CD4-positive, alpha-beta T cell treated with Interleukin-15 for 4 hours (primary cell): Measurements from ENCODE around the gene MCC.
"Not testable (repeated sequence)": the region's sequence is repeated elsewhere in the genome, so short reads cannot be mapped to it uniquely, and the experiment has no call there.

ENCODE experiments used
- DNase-seq: peaks from one replicate; pipeline ENCODE4 v3.0.0-alpha.2; 2020; ENCODE audit warnings: low spot score

Gene MCC

DNA sequence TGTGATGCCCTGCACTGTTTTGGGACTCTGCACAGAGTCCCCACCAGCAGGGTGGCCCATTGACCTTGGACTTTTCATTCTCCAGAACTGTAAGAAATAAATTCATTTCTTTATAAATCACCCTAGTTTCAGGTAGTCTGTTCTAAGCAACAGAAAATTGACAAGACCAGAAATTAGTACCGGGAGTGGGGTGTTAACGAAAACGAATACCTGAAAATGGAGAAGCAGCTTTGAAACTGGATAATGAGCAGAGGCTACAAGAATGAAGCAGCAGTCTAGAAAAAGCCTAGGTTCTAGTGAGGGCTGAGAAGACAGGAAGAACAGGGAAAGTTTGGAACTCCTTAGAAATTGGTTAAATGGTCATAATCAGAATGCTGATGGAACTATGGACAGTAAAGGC, 2.1 kb upstream of the MCC start:
- no peak for DNase-seq

DNA sequence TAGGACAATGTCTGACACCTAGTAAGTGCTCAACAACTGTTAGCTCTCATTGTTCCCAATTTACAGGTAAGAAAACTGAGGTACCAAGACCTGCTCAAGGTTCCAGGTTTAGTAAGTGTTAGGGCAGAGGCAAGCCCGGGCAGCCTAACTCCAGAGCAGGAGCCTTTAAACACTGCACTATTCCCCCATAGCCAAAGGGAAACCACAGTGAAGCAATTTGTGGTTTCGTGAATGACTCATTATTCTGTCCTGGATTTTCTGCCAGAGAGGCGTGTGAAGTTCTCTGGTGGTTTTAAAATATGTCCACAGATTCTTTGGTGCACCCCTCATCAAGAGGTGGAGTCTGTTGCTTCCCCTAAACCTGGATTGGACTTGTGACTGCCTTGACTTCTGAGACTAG, 1.0 kb upstream of the MCC start:
- no peak for DNase-seq

DNA sequence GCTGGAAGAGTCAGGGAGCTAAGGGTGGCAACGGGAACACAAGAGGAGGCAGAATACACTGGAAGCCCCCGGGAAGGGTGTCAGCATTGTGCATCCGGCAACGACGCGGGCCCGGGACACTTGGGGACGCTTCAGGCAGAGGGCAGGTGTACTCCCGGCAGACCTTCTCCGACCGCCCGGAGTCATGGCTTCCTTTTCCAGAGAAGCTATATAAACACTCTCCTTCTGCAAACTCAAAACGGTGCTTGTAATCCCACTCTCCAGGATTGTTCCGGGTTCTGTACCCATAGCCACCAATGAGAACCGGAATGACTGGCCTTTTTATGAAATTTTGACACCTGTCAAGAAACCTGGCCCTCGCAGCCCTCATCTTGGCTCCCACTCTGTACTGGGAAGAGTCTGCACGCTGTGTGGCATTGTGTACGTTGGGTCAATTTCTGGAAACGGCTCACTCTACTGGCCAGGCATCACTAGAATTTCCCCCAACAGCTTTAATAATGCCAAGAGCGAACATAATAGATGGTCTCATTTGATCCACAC, 462 bp upstream of the MCC start:
- DNase-seq, result no peak

- no peak for DNase-seq
Observed at GRCh38 chr5:113487416-113487780, 855 bp downstream of the MCC start.

DNA sequence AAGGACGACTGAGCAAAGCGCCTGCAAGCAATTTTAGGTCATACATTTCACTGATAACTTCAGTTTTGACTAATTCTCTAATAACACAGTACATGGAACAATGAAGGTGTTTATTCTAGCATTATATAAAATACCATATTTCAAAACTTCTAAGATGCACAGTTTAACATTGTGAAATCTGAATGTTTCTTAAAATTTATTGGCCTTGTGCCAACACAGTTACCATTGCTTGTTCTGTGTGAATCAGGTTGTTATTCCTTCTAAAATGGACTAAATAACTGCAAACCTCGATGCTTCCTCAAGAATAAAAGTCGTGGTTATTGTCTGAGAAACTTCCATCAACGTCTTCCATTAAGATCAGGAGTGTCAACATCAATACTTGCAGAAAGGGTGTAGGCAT, 8.0 kb downstream of the MCC start:
- no peak for DNase-seq

DNA sequence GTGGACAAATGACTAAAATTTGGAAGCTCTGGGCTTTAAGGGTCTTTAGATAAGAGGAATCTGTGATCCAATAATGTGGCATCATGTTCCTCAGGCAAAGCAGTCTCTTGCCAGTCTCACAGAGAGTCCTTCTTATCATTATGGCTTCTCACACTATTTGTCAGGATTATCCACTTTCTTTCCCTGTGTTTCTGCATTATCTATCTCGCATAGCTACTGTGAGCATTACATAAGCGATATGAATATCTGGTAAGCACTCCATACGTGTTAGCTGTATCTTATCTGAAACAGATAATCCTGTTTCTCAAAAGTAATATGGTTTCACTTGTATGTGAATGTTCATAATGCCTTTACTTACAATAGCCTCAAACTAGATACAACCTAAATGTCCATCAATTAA, 9.6 kb downstream of the MCC start:
- no peak for DNase-seq

- DNase-seq, result no peak
Observed at GRCh38 chr5:113474100-113474728, 14.0 kb downstream of the MCC start.

DNA sequence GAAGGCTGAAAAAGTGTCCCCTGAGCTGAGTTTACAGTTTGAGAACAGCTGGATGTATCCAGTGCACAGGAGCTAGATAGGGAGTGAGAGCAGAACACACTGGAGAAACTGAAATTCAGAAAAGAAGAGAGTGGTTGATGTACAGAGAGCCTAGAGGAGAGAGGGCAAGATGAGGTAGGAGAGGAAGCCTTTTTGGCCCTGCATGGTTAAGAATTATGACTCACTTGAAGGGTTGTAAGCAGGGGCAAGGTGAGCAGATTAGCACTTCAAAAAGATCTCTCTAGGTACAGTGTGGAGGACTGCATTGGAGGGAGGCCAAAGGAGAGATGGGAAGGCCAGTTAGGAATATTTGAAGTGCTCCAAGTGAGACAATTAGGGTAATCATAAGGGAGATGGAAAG, 25.2 kb downstream of the MCC start:
- no peak for DNase-seq

- DNase-seq, result not testable (repeated sequence)
Observed at GRCh38 chr5:113457106-113457505, 31.1 kb downstream of the MCC start.

GRCh38 chr5:113452941-113453340, 35.3 kb downstream of the MCC start:
- no peak for DNase-seq

DNA sequence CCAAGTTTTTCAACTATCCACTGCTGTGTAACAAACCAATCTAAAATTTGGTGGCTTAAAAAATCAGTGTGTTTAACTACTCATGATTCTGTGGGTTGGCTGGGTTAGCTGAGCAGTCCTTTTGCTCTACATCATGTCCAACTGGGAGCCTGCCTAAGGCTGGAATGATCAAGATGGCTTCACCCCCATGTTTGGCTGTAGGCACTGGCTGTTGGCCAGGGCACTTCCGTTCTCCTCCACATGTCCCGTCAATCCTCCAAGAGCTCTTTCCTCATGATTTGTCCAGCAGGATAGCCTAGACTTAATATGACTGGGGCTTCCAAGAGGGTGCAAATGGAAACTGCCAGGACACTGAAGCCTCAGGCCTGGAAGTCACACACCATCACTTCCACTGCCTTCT, 36.5 kb downstream of the MCC start:
- no peak for DNase-seq

DNA sequence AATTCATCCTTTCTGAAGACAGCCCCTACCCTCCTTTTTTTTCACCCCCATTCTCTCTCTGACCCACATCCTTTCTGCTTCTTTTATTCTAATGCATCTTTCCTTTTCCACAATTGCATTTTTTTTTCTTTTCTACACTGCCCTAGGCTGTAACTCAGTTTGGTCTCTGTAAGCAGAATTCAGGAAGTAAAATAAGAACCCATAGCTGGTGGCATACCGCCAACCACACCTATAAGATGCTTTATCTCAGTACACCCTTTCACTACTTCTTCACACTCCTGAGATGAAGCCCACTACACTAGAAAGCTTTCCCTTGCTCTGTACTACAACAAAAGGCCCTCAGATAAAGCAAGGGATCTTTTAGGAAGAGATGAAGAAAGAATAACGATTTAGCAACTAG, 37.3 kb downstream of the MCC start:
- DNase-seq, result no peak

DNA sequence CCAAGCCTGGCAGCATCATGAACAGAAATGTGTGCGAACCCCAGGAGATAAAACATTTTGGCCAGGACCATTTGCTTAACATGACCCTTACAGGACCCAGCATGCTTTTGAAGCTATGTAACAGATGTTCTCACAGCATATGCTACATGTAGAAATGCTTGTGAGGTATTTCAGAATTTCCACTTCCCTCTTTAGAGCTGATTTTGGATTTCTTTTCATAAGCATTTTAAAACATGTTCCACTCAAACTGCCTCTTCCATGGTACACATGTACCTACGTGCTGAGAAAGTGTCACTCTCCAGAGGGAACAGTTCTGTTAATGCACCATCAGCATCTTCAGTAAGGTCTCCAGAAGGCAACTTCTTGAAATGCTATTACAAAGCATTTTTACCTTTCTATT, 37.8 kb downstream of the MCC start:
- DNase-seq, result no peak

DNA sequence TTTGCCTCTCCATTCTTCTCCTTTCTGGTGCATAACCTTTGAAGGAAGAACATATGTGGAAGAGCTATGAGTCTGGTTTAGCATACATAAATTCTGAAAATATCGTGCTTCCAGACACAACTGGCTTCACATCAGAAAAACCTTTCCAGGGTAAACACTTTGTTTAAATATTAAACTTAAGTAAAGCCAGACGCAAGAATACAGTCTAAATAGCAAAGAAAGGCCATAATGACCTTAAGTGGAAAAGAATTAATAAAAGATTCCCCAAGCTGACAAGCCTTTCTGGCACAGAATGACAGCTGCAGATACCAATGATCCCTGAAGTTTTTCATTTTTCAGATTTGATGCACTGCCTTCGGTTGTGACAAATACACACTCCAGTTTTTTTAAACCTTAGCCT, 40.0 kb downstream of the MCC start:
- no peak for DNase-seq

DNA sequence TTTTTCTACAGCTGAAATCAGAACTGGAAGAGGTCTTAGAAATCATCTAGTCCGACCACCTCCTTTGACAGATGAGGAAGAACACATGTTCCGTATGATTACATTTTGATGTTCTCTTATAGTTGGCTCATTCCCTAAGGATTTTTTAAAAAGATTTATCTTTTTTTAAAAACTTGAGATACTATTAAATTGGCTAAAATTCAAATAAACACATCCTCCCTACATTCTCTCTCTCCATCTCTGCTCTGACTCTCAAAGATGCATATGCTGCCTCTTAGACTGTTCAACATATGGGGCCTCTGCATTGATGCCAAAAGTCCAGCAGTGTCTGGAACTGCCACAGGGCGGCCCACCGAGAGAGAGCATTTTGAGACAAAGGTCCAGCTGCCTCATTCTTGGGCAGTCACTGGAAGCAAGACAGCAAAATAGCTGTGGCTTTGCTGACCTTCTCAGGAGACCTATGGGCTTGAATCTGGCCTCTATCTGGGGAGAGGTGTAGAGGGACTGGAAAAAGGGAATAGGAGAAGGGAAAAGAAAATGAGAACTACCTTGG, 40.7 kb downstream of the MCC start:
- DNase-seq, result no peak

- no peak for DNase-seq
Observed at GRCh38 chr5:113446358-113446927, 41.8 kb downstream of the MCC start.

- DNase-seq, result no peak
Observed at GRCh38 chr5:113437111-113437510, 51.1 kb downstream of the MCC start.

GRCh38 chr5:113435575-113435974, 52.7 kb downstream of the MCC start:
- no peak for DNase-seq

DNA sequence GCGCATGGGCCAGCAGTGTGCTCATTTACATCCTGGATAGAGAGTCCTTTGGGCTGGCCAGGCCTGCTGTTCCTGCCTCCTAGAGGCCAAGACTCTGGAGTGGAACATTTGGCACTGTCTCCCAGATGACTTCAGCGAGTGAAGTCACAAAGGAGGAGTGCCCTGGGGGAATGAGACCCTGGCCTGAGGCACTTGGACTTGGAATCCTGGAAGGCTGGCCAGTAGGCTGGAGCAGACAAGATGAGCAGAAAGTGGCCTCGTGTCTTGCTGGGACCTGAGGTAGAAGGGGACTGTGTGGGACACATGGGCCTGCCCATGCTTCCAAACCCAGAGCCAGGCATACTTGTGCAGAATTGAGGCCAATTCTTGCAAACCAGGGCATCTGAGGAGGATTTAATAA, 53.4 kb downstream of the MCC start, which contains the start of gene TSSK1B:
Gene TSSK1B, minus strand, starts transcription at position 101 of the 400 bp plus-strand sequence. CDS start 150 bp downstream, outside the sequence.
- no peak for DNase-seq

- DNase-seq, result no peak
Observed at GRCh38 chr5:113433862-113434612, 54.2 kb downstream of the MCC start.

GRCh38 chr5:113433071-113433470, 55.2 kb downstream of the MCC start:
- DNase-seq, result no peak

DNA sequence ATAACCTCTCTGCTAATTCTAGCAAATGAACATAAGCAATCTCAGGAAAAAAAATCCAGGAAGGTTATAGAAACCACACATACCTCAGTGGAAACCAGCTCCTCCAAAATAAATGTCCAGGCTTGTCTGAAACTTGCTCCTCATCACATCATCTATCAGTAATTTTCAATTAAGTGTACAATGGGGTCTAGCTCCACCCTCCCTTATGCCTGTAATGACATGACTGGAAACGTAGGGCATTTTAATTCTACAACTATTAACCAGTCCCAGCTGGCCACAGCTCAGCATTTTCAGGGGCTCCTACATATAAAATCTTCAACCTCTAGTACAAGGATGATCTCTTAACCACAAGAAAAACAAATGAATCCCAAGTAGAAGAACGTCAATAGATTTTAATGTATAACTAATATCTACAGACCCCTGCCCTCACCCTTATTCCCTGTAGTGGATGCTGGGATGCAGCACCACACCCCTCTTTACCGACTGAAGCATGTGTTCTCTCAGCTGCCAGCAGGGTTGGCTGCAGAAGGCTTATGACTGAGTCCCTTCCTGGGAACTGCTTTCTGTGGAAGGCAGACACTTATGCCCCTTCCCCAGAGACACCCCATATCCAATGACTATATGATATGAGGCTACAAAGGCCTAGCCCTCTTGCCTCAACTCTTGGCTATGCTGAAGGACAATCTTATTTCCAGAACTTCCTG, 60.2 kb downstream of the MCC start:
- no peak for DNase-seq
